ENCODE data around the gene TTLL4. TPM values are rescaled to one million over a fixed set of nuclear protein-coding genes. Genes with fewer than 3 reads are reported as not detected.

Gene TTLL4
- total RNA-seq, 4 donors from 2014 or later = 7.0 to 19.1 (median 15.4) TPM

- no peak for TF ChIP-seq CTCF (IDR thresholded peaks at IDR 0.05; ENCODE audit: low read depth)
These were observed 51.2 kb downstream of the TTLL4 start for GRCh38 chr2:218761795-218762194.

GRCh38 chr2:218773881-218774280 is 63.2 kb downstream of the TTLL4 start:
- TF ChIP-seq CTCF (IDR thresholded peaks at IDR 0.05; ENCODE audit: low read depth) = no peak

- no peak for TF ChIP-seq CTCF (IDR thresholded peaks at IDR 0.05; ENCODE audit: low read depth)
These were observed 65.9 kb downstream of the TTLL4 start for GRCh38 chr2:218776488-218776887.

GRCh38 chr2:218777276-218777990 is 66.8 kb downstream of the TTLL4 start:
- no peak for TF ChIP-seq CTCF (IDR thresholded peaks at IDR 0.05; ENCODE audit: low read depth)

GRCh38 chr2:218780046-218780445 is 69.4 kb downstream of the TTLL4 start:
- TF ChIP-seq CTCF (IDR thresholded peaks at IDR 0.05; ENCODE audit: low read depth) = no peak

GRCh38 chr2:218780851-218781690 is 70.4 kb downstream of the TTLL4 start:
- no peak for TF ChIP-seq CTCF (IDR thresholded peaks at IDR 0.05; ENCODE audit: low read depth)

Data from subcutaneous adipose tissue (tissue), 4 donors.